Naive thymus-derived CD8-positive, alpha-beta T cell (primary cell): ENCODE results near the gene POLR3A. TPM values are rescaled to one million over a fixed set of nuclear protein-coding genes. Genes with fewer than 3 reads are reported as not detected.
"Not testable (repeated sequence)": the region's sequence is repeated elsewhere in the genome, so short reads cannot be mapped to it uniquely, and the experiment has no call there.

ENCODE experiments used
- ATAC-seq, 2 donors: fragments of 150-1000 bp; cut with Tn5 transposase in 1 of 2; sonication (Bioruptor Pico), chemical (Tn5 transposase) in 1 of 2; 1 replicate in 1 of 2; 2 replicates in 1 of 2; pipeline ENCODE4 v1.10.0; 2021; ENCODE audit warnings: mild to moderate bottlenecking in 2 of 2, moderate library complexity in 2 of 2
- POLR2A ChIA-PET: fragments of 350-600 bp; sonication (Branson Sonifier 250); formaldehyde crosslinking; loops from one replicate; lab custom pipeline; 2021; ENCODE audit warnings: antibody characterized with exemption; lab: Charles Lee
- DNase-seq, 10 donors: peaks; one replicate each; pipeline versions ENCODE4 v3.0.0 to v3.0.0-alpha.2; 2020 to 2022
- H3K27ac Mint-ChIP-seq, 10 donors: one replicate each; pipeline ENCODE4 v1.8.0; 2020 to 2022; ENCODE audit warnings: mild to moderate bottlenecking in 10 of 10, mixed read lengths in 10 of 10, moderate library complexity in 4 of 10, inconsistent platforms in 1 of 10
- H3K27me3 Mint-ChIP-seq, 5 donors: one replicate each; pipeline ENCODE4 v1.8.0; 2021 to 2022; ENCODE audit warnings: mixed read lengths in 5 of 5
- H3K36me3 Mint-ChIP-seq, 3 donors: one replicate each; pipeline ENCODE4 v1.8.0; 2020 to 2022; ENCODE audit warnings: mixed read lengths in 3 of 3, mild to moderate bottlenecking in 2 of 3, inconsistent platforms in 1 of 3
- H3K4me1 Mint-ChIP-seq, 4 donors: one replicate each; pipeline ENCODE4 v1.8.0; 2021 to 2022; ENCODE audit warnings: mixed read lengths in 4 of 4
- H3K4me3 Mint-ChIP-seq, 10 donors: one replicate each; pipeline ENCODE4 v1.8.0; 2020 to 2022; ENCODE audit warnings: mild to moderate bottlenecking in 10 of 10, mixed read lengths in 10 of 10, moderate library complexity in 6 of 10, inconsistent platforms in 1 of 10
- H3K9me3 Mint-ChIP-seq, 9 donors: one replicate each; pipeline ENCODE4 v1.8.0; 2020 to 2022; ENCODE audit warnings: mixed read lengths in 9 of 9, mild to moderate bottlenecking in 3 of 9, inconsistent platforms in 1 of 9, moderate library complexity in 1 of 9
- polyA plus RNA-seq, 3 donors: library from polyadenylated mRNA; unstranded; fragments of 300-500 nt; fragmentation: Illumina TruSeq; gene quantifications; one replicate each; pipeline ENCODE4 v1.2.3, GENCODE V29; 2021
- total RNA-seq, 8 experiments: library from RNA in 2 of 8; stranded (reverse) in 2 of 8; gene quantifications; one replicate each; pipeline ENCODE4 v1.2.3 and lab custom pipeline; 2021 to 2026

Gene POLR3A
- total RNA-seq (10 to 100 TPM; 17.9 to 18.1 TPM), polyA plus RNA-seq (10 to 100 TPM in 1 of 3 donors, 1 to 10 TPM in 2; 7.3 to 10.3 (median 7.6) TPM), total RNA-seq (lab: John Stamatoyannopoulos, UW) (31.0 to 73.8 (median 54.9) reads per million in 6 experiments)

DNA sequence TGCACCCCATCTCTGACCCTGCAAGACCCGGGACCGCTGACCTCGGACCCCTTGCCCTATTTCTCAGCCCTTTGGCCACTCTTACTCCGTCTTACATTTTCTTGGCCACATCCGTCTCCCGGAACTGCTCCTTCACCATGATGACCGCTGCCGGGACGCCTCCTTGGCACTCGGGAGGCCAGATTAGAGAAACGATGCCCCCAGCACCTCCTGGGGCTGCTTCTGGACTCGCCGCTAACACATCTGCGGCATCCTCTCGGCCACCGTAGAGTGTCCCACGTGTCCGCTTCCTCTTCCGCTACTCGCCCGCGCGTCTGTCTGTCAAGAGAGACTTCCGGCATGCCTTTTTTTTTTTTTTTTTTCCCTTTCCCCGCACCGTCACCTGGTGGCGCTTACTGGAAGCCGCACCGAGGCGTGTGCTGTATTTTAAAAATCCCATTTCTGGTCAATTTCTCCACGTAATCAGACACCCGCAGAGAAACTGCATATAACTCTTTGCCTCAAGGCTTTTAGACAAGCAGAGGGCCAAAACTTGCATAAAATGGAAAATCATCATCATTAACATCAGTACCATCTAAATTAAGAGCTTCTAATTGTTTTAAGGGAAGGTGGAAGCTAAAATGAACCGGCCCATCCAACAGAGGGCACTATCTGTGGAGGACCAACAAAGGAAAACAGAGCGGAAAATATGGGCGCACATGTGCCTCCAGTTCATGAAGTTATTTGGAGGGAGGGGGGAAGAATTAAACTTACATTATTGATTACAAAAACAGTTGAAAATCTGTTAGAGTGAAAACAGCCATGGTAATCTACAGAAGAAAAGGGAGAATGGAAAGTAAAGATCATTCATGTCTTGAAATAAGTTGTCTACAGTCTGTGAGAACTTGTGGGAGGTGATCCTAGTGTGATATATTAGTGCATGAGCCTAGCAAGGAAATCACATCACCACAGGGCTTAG is at the start of gene POLR3A:
Gene POLR3A (minus strand): TSS at position 247 of the 958 bp plus-strand sequence. CDS start 108 bp downstream, at position 139.
- H3K27me3 Mint-ChIP-seq = peaks cover 0 to 4% (median 0%) of the 10 kb centered on the region in 5 donors
- H3K9me3 Mint-ChIP-seq = peaks cover 0 to 4% (median 0%) of the 10 kb centered on the region in 9 donors
- DNase-seq (peak; percentile 85 to 97 (median 92)), ATAC-seq (peak; percentile 62 to 65)
- H3K36me3 Mint-ChIP-seq = peaks cover 4 to 26% (median 12%) of the 10 kb centered on the region in 3 donors
- POLR2A ChIA-PET = interaction anchor here (0.7 to 1.0 kb wide), 2 partner anchors 273 to 1108 kb away, joined by 4 to 6 read pairs; no protein-coding TSS in a partner anchor
- H3K4me1 Mint-ChIP-seq = peaks cover 24 to 48% (median 40%) of the 10 kb centered on the region in 4 donors
- peak within 1 kb of the TSS; percentile 93 to 99 (median 97) for H3K27ac Mint-ChIP-seq
- peak within 1 kb of the TSS; percentile 96 to 100 (median 99) for H3K4me3 Mint-ChIP-seq

DNA sequence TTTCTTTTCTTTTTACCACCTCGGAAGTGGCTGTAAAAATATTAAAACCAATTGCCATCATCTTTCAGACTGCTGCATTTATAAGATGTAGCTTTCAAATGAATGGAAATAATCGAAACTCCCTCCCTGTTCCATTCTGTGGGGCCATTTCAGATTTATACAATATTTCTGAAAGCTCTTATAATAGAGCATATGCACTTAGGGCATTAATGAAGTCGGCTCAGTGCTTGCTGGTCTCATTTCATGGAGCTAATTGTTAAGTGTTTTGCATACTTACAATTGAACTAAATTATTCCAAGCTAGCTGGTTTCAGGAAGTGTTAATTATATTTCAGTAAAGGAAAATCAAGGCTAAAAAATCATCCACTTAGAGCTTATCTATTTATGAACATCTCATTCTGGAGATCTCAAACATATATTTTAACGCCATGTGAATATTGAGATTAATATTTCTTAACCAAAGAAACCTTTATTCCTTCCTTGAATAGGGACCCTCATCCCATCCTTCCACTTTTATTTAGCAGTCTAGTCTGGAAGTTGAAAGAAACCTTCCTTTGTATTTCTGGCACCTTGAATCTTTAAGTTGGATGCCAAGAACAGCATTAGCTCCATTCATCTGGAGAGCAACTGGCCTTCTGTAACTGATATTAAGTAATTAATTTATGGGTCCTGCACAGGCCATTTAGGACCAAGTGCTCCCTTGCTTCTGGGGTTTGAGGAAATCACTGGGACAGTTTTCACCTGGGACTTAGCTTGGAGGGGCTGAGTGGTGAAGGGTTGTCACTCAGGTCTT is 49.4 kb upstream of the POLR3A start:
- H3K4me1 Mint-ChIP-seq = no peaks in the 10 kb centered on the region
- H3K9me3 Mint-ChIP-seq = peaks cover 0 to 24% (median 4%) of the 10 kb centered on the region in 9 donors
- peaks cover 0 to 6% (median 2%) of the 10 kb centered on the region in 3 donors for H3K36me3 Mint-ChIP-seq
- H3K4me3 Mint-ChIP-seq = no peak overlapping the region
- no peak for DNase-seq
- peak overlapping the region in 1 of 10 donors; percentile 9 for H3K27ac Mint-ChIP-seq
- POLR2A ChIA-PET = no interaction called here
- peaks cover 0 to 10% (median 0%) of the 10 kb centered on the region in 5 donors for H3K27me3 Mint-ChIP-seq
- no peak for ATAC-seq

DNA sequence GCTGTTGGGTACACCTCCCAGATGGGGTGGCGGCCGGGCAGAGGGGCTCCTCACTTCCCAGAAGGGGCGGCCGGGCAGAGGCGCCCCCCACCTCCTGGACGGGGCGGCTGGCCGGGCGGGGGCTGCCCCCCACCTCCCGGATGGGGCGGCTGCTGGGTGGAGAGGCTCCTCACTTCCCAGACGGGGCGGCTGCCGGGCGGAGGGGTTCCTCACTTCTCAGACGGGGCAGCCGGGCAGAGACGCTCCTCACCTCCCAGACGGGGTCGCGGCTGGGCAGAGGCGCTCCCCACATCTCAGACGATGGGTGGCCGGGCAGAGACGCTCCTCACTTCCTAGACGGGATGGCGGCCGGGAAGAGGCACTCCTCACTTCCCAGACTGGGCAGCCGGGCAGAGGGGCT is 46.5 kb upstream of the POLR3A start:
- H3K4me3 Mint-ChIP-seq, H3K27me3 Mint-ChIP-seq, POLR2A ChIA-PET, H3K27ac Mint-ChIP-seq, H3K36me3 Mint-ChIP-seq, H3K4me1 Mint-ChIP-seq, DNase-seq, ATAC-seq: not testable (repeated sequence)
- peaks cover 0 to 24% (median 4%) of the 10 kb centered on the region in 9 donors for H3K9me3 Mint-ChIP-seq

DNA sequence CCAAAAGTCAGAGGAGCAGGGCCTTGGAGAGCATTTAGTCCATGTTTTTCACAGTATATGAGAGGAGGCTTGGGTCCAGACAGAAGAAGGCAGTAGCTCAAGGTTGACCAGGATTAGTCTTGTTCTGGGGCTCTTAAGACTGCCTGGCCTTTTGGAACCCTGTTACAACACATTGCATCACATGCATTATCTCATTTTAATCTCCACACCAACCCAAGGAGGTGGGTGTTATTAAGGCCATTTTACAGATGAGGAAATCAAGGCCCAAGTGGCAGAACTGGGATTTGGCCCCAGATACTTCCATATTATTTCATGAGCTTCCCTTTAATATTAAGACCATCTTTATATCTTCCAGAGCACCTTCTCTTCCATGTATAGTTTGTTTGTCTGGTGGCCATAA is 43.2 kb upstream of the POLR3A start:
- POLR2A ChIA-PET = no interaction called here

DNA sequence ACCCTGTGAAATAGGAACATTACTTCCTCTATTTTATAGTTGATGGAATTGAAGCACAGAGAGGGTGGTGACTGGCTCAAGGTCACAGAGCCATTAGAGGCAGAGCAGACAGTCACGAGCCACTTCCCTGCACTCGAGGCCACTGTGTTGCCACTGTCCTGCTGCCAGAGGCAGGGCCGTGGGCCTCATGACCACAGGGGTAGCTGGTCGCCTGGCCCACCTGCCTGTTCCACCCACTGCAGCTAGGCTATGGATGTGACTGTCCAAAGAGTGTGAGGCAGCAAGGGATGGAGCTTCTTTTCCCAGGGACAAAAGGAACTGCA is 42.5 kb upstream of the POLR3A start:
- Mint-ChIP-seq H3K4me1 (peaks cover 0 to 2% (median 0%) of the 10 kb centered on the region in 4 donors), H3K36me3 (peaks cover 0 to 6% (median 2%) of the 10 kb centered on the region in 3 donors), H3K9me3 (peaks cover 0 to 14% (median 3%) of the 10 kb centered on the region in 9 donors), H3K27me3 (peaks cover 0 to 1% (median 0%) of the 10 kb centered on the region in 5 donors), H3K27ac (no peak overlapping the region), H3K4me3 (no peak overlapping the region)
- POLR2A ChIA-PET = interaction anchor here (0.6 kb wide), 1 partner anchor 389 kb away, joined by 3 read pairs; no protein-coding TSS in a partner anchor
- DNase-seq = no peak
- no peak for ATAC-seq

More for the DNA sequence above, 43.2 kb upstream of the POLR3A start:
- Mint-ChIP-seq H3K27ac (no peak overlapping the region), H3K27me3 (no peaks in the 10 kb centered on the region), H3K36me3 (peaks cover 0 to 6% (median 2%) of the 10 kb centered on the region in 3 donors), H3K4me3 (no peak overlapping the region), H3K4me1 (no peaks in the 10 kb centered on the region), H3K9me3 (peaks cover 0 to 21% (median 4%) of the 10 kb centered on the region in 9 donors)
- no peak for DNase-seq
- no peak for ATAC-seq

DNA sequence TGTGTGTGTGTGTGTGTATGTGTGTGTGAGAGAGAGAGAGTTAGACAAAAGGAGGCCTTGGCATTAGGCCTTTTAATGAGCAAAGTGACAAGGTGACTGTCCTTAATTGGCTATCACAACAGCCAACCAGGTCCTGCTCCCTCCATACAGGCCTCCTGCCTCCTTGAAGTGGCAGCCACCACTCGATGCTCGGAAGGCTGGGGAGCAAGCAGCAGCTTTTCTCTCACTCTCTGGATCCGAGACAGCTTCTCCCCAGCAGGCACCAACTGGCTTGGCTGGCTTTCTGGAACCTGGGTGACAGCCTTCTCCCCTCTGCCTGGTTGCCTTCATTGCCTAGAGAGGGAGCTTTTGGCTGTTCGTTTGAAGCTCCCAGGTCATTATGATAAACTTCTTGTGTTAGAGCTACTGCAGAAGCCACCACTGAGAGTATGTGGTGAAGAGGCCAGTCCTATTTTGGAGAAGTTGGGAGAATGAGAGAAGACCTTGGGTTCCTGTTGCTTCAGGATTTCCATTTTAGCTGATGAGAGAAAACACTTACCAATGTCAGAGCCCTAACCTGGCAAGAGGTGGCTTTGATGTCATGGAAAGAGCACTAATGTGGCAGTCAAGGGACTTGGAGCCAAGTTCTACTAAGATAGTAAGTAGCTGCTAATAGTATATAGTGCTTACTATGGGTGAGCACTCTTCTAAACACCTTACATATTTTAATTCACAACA is 42.0 kb upstream of the POLR3A start:
- ATAC-seq = no peak
- H3K4me3 Mint-ChIP-seq = no peak overlapping the region
- H3K27me3 Mint-ChIP-seq = peaks cover 0 to 2% (median 0%) of the 10 kb centered on the region in 5 donors
- no peak overlapping the region for H3K27ac Mint-ChIP-seq
- H3K36me3 Mint-ChIP-seq = peaks cover 0 to 6% (median 2%) of the 10 kb centered on the region in 3 donors
- DNase-seq = no peak
- peaks cover 0 to 14% (median 3%) of the 10 kb centered on the region in 9 donors for H3K9me3 Mint-ChIP-seq
- POLR2A ChIA-PET = interaction anchor here (0.6 kb wide), 1 partner anchor 390 kb away, joined by 3 read pairs; no protein-coding TSS in a partner anchor
- peaks cover 0 to 2% (median 0%) of the 10 kb centered on the region in 4 donors for H3K4me1 Mint-ChIP-seq

DNA sequence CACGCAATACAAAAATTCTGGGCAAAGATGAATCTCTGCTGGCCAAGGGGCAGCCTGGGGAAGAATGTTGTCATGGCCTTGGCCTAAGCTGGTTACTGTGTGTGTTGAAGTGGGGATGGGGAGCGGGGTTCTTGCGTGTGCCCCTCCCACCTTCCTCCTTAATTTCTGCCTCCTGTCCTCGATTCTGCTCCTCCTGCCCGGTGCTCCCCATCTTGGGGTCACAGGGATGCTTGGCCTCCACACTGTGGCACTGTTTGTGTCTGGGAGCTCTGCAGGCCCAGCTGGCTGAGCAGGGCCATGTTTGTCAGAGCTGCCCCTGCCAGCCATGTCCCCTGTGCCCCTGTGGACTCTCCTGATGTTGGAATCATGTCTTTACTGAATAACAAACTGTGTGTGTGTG is 41.4 kb upstream of the POLR3A start:
- Mint-ChIP-seq H3K4me3 (no peak overlapping the region), H3K27me3 (peaks cover 0 to 2% (median 0%) of the 10 kb centered on the region in 5 donors), H3K4me1 (peaks cover 0 to 2% (median 0%) of the 10 kb centered on the region in 4 donors), H3K27ac (no peak overlapping the region), H3K9me3 (peaks cover 0 to 14% (median 3%) of the 10 kb centered on the region in 9 donors), H3K36me3 (peaks cover 0 to 6% (median 2%) of the 10 kb centered on the region in 3 donors)
- ATAC-seq = no peak
- POLR2A ChIA-PET = no interaction called here
- DNase-seq = no peak

DNA sequence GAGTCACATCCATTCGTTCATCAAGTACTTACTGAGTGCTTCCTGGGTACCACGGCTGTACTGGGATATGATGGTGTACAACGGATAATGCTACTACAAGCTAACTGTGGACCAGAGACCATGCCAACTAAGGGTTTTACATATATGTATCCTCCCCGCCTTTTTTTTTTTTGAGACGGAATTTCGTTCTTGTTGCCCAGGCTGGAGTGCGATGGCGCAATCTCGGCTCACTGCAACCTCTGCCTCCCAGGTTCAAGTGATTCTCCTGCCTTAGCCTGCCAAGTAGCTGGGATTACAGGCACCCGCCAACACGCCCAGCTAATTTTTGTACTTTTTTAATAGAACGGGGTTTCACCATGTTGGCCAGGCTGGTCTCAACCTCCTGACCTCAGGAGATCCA is 40.7 kb upstream of the POLR3A start:
- not testable (repeated sequence) for H3K27ac Mint-ChIP-seq, H3K9me3 Mint-ChIP-seq, DNase-seq, H3K27me3 Mint-ChIP-seq, H3K4me1 Mint-ChIP-seq, ATAC-seq, H3K4me3 Mint-ChIP-seq, H3K36me3 Mint-ChIP-seq
- POLR2A ChIA-PET = interaction anchor here (0.5 kb wide), 1 partner anchor 1387 kb away, joined by 3 read pairs; no protein-coding TSS in a partner anchor

DNA sequence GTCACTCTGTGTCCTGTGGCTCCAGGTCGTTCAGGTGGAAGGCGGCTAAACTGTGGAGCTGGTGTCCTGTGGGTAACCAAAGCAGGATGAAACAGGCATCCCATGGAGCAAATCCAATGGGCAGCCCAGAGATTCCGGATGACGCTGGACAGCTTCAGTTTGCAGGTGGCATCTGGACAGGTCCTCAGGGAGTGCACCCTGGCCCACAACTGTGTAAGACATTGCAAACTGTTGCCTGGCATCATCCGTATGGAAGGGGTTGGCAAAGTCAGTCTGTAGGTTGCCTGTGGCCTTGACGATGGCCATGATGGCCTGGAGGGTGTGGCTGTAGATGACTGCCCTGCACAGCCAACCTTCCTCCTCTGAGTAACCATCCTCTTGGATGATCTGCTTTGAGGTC is 39.8 kb upstream of the POLR3A start:
- Mint-ChIP-seq H3K27ac (no peak overlapping the region), H3K36me3 (peaks cover 0 to 2% (median 0%) of the 10 kb centered on the region in 3 donors), H3K4me1 (peaks cover 0 to 2% (median 0%) of the 10 kb centered on the region in 4 donors), H3K9me3 (peaks cover 0 to 3% (median under 1%) of the 10 kb centered on the region in 9 donors), H3K27me3 (peaks cover 0 to 2% (median 0%) of the 10 kb centered on the region in 5 donors), H3K4me3 (no peak overlapping the region)
- ATAC-seq (no peak), DNase-seq (no peak)
- POLR2A ChIA-PET = no interaction called here

DNA sequence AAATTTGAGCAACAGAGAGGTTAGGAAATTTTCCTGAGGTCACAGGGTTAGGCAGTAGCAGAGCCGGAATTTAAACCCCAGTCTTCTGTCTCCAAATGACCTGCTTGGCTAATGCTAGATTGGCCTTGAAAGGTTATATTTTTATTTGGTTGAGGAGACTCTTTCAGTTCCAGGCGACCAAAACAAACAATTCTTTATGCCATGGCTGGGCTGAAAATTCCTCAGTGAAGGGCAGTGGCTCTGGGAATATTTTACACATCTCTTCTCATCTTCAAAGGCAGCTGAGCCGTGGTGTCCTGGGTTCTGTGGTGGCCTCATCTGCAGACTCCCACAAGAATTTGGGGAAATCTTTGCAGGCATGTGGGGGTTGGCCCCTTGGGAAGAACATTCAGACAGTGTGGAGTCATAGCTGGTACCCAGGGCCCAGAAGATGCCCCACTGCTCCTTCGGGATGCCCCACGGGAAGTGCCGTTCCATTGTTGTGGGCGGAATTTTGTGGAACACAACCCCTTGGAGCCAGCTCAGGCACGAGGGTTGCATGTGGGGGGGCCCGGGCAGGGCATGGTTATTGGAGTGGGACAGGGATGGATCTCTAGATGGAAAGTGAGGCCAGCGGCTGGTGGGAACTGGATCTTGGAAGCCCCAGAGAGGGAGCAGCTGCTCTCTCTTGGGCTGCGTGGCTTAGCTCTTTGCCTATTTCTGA is 37.6 kb upstream of the POLR3A start:
- Mint-ChIP-seq H3K36me3 (no peaks in the 10 kb centered on the region), H3K9me3 (no peaks in the 10 kb centered on the region), H3K4me1 (peaks cover 14 to 17% (median 15%) of the 10 kb centered on the region in 4 donors), H3K27ac (no peak overlapping the region), H3K27me3 (peaks cover 0 to 2% (median 0%) of the 10 kb centered on the region in 5 donors), H3K4me3 (no peak overlapping the region)
- ATAC-seq (no peak), DNase-seq (no peak)
- POLR2A ChIA-PET = no interaction called here

DNA sequence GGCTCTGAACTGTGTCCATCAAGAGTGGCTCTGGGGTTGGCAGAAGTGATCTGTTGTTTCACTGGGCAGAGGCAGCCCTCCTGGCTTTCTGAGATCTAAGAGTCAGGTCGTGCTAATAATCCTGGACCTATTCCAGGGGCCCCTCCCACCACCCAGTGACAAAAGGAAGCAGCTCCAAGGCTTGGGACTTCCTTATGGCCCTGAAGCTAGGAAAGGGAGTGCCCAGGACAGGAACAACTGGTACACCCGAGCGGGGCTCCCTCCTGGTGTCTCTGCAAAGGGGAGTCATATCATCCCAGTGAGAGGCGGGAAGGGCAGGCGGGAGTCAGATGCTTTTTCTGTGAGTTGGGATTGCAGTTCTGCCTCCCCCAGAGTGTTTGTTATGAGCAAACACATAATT is 36.7 kb upstream of the POLR3A start:
- H3K36me3 Mint-ChIP-seq = no peaks in the 10 kb centered on the region
- H3K27ac Mint-ChIP-seq = no peak overlapping the region
- H3K27me3 Mint-ChIP-seq = peaks cover 0 to 2% (median 0%) of the 10 kb centered on the region in 5 donors
- POLR2A ChIA-PET = no interaction called here
- H3K4me1 Mint-ChIP-seq = peaks cover 17 to 21% (median 20%) of the 10 kb centered on the region in 4 donors
- ATAC-seq (no peak), DNase-seq (no peak)
- H3K4me3 Mint-ChIP-seq = no peak overlapping the region
- no peaks in the 10 kb centered on the region for H3K9me3 Mint-ChIP-seq
